Anterior cingulate cortex (tissue), 58 donors: ENCODE results near the gene GDF7.

Source experiments
- DNase-seq, 58 donors: peaks; one replicate each; lab custom pipeline; 2025; lab: John Stamatoyannopoulos, UW

GDF7 gene

GRCh38 chr2:20671036-20671735 is 4.2 kb downstream of the GDF7 start:
- DNase-seq, result no peak

GRCh38 chr2:20671736-20672080 is 4.8 kb downstream of the GDF7 start:
- no peak for DNase-seq

GRCh38 chr2:20672201-20672951 is 5.4 kb downstream of the GDF7 start:
- no peak for DNase-seq

GRCh38 chr2:20673686-20674308 is 6.9 kb downstream of the GDF7 start:
- DNase-seq, result no peak

- DNase-seq, result no peak
Measured at GRCh38 chr2:20674309-20674965, 7.5 kb downstream of the GDF7 start.

- no peak for DNase-seq
Measured at GRCh38 chr2:20674974-20675679, 8.2 kb downstream of the GDF7 start.

GRCh38 chr2:20675701-20676352 is 8.9 kb downstream of the GDF7 start:
- no peak for DNase-seq

GRCh38 chr2:20676353-20677215 is 9.6 kb downstream of the GDF7 start:
- peak in 1 of 58 donors; percentile 13 for DNase-seq

- DNase-seq, result no peak
Measured at GRCh38 chr2:20677301-20678085, 10.5 kb downstream of the GDF7 start.

- DNase-seq, result no peak
Measured at GRCh38 chr2:20678086-20678395, 11.1 kb downstream of the GDF7 start.

GRCh38 chr2:20678780-20679179 is 11.8 kb downstream of the GDF7 start:
- no peak for DNase-seq

- DNase-seq, result no peak
Measured at GRCh38 chr2:20680744-20681375, 13.9 kb downstream of the GDF7 start.

- DNase-seq, result no peak
Measured at GRCh38 chr2:20682167-20682920, 15.4 kb downstream of the GDF7 start.

GRCh38 chr2:20684581-20685063 is 17.7 kb downstream of the GDF7 start:
- no peak for DNase-seq

GRCh38 chr2:20687260-20687832 is 20.4 kb downstream of the GDF7 start:
- no peak for DNase-seq

GRCh38 chr2:20689428-20690264 is 22.7 kb downstream of the GDF7 start:
- DNase-seq, result no peak
